Activated naive CD4-positive, alpha-beta T cell treated with anti-CD3 and anti-CD28 coated beads for 36 hours (primary cell): ENCODE data around the gene PFKP. TPM values are rescaled to one million over a fixed set of nuclear protein-coding genes. Genes with fewer than 3 reads are reported as not detected.

Source experiments
- CTCF ChIA-PET: fragments of 350-600 bp; sonication (Branson Sonifier 250); formaldehyde crosslinking; loops from one replicate; lab custom pipeline; 2021; ENCODE audit warnings: antibody characterized with exemption; lab: Charles Lee
- DNase-seq: peaks from one replicate; pipeline ENCODE4 v3.0.0-alpha.2; 2020
- H3K27ac Mint-ChIP-seq: one replicate; pipeline ENCODE4 v1.8.0; 2021; ENCODE audit warnings: mild to moderate bottlenecking, mixed read lengths
- H3K27me3 Mint-ChIP-seq: one replicate; pipeline ENCODE4 v1.8.0; 2021; ENCODE audit warnings: low read depth, mixed read lengths
- H3K36me3 Mint-ChIP-seq: one replicate; pipeline ENCODE4 v1.8.0; 2021; ENCODE audit warnings: low read depth, mixed read lengths
- H3K4me1 Mint-ChIP-seq: one replicate; pipeline ENCODE4 v1.8.0; 2021; ENCODE audit warnings: low read depth, mixed read lengths
- H3K4me3 Mint-ChIP-seq: one replicate; pipeline ENCODE4 v1.8.0; 2021; ENCODE audit warnings: mild to moderate bottlenecking, moderate library complexity, mixed read lengths
- H3K9me3 Mint-ChIP-seq: one replicate; pipeline ENCODE4 v1.8.0; 2021; ENCODE audit warnings: mixed read lengths
- intact Hi-C: fragments of 100-400 bp; cut with micrococcal nuclease; formaldehyde crosslinking; loops from one replicate; pipeline ENCODE4 v1.15.1; 2023
- total RNA-seq, 2 experiments: library from RNA; stranded (reverse); gene quantifications; one replicate each; pipeline ENCODE4 v1.2.3, GENCODE V29; 2021

PFKP gene
- total RNA-seq, 2 experiments from 2014 or later: 96.2 to 99.7 TPM

DNA sequence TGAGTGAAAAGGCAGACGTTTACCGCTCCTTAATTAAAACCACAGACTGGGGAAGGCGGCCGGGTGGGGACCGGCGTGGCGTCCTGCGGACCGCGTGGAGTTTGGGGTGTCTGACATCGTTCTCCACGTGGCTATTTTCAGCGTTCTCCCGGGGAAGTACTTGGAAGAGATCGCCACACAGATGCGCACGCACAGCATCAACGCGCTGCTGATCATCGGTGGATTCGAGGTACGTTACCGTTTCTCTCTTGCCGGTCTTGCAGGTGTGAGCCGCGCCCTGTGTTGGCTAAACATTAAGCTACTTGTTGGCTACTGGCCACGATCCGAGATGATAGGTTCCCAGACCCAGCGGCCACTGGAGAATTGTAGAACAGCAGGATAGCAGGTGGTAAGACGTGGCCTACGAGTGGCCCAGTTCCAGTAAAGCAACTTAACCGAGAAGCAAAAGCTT lies 51.3 kb downstream of the PFKP start:
- Mint-ChIP-seq H3K4me1 (no peaks in the 10 kb centered on the region), H3K27ac (no peak overlapping the region), H3K4me3 (no peak overlapping the region), H3K9me3 (no peaks in the 10 kb centered on the region), H3K36me3 (peaks cover 69% of the 10 kb centered on the region), H3K27me3 (no peaks in the 10 kb centered on the region)
- intact Hi-C loops: no loop called here
- no peak for DNase-seq
- CTCF ChIA-PET: no interaction called here

DNA sequence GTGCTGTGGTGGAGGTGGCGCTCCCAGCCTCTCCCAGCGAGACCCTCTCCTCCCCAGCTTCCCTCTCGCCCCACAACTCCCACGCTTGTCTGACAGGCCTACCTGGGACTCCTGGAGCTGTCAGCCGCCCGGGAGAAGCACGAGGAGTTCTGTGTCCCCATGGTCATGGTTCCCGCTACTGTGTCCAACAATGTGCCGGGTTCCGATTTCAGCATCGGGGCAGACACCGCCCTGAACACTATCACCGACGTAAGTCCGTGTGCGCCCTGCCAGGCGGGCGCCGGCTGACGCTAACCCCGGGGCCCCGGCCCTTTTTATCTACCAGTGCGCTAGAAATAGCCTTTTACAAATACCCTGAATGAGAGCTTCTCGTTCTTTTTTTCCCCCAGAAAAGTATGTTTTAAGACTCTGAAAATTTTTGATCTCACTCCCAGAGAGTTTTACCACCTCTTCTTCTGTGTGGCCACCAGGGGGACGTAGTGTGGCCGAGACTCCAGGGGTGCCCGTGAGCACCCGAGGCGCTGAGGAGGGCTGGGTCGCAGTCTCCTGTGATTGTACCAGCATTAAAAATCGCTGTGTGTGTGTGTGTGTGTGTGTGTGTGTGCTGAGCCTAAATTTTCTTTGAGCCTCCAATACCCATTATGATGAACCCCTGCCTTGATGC lies 52.6 kb downstream of the PFKP start:
- no peaks in the 10 kb centered on the region for H3K9me3 Mint-ChIP-seq
- no peaks in the 10 kb centered on the region for H3K4me1 Mint-ChIP-seq
- H3K27me3 Mint-ChIP-seq: no peaks in the 10 kb centered on the region
- H3K36me3 Mint-ChIP-seq: peaks cover 67% of the 10 kb centered on the region
- no peak for DNase-seq
- intact Hi-C loops: no loop called here
- H3K4me3 Mint-ChIP-seq: no peak overlapping the region
- H3K27ac Mint-ChIP-seq: no peak overlapping the region
- CTCF ChIA-PET: no interaction called here

DNA sequence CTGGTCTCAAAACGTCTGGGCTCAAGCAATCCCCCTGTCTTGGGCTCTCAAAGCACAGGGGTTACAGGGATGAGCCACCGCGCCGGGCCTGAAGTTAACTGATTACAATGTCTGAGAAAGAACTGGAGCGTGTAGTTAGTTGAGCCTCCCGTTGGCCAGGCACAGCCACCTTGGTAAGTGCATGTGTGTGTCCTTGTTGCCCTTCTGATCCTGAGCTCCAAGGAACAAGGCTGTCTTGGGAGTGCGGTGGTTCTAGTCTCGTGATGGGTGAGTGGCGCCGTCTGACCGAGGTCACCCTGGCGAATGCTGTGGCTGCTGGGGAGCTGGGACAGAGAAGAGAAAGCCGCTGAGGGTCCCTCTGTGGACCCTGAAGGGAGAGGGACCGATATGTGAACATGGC lies 54.7 kb downstream of the PFKP start:
- Mint-ChIP-seq H3K9me3 (peaks cover 2% of the 10 kb centered on the region), H3K4me1 (no peaks in the 10 kb centered on the region), H3K36me3 (peaks cover 71% of the 10 kb centered on the region), H3K4me3 (no peak overlapping the region), H3K27ac (no peak overlapping the region), H3K27me3 (no peaks in the 10 kb centered on the region)
- intact Hi-C loops: no loop called here
- no peak for DNase-seq
- CTCF ChIA-PET: interaction anchor here (0.8 kb wide), 1 partner anchor 14 kb away, joined by 3 read pairs; no protein-coding TSS in a partner anchor

DNA sequence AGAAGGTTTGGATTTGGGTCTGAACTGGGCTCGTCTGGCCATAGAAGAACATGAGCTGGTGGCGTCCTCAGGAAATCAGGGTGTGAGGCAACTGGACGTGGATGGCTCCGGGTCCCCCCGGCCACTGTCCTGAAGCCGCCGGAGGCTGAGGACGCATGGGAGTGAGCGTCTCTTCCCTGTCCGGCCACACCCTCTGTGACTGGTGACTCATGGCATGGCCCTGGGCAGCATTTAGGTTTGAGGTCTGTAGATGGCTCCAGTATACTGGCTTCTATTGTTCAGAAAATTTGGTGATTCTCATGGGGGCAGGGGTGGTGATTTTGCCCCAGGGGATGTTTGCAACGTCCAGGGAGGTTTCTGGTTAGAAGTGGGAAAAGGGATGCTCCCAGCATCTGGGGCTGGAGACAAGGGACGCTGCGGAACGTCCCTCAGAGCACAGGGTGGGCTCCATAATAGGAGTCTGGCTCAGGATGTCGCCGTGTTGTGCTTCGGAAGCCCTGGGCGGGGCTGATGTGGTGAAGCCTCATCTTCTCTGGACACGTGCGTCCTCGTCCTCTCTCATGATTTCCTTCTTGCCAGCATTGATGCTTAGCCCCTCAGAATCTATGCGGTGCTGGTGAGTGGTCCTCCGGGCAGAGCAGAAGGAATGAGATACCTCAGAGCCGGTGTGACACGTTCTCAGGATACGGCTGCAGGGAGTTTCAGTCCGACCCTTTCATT lies 55.3 kb downstream of the PFKP start:
- CTCF ChIA-PET: interaction anchor here (0.8 kb wide), 1 partner anchor 13 kb away, joined by 3 read pairs; no protein-coding TSS in a partner anchor
- Mint-ChIP-seq H3K4me3 (no peak overlapping the region), H3K27me3 (no peaks in the 10 kb centered on the region), H3K4me1 (no peaks in the 10 kb centered on the region), H3K36me3 (peaks cover 72% of the 10 kb centered on the region), H3K27ac (no peak overlapping the region), H3K9me3 (peaks cover 3% of the 10 kb centered on the region)
- no peak for DNase-seq
- intact Hi-C loops: no loop called here

DNA sequence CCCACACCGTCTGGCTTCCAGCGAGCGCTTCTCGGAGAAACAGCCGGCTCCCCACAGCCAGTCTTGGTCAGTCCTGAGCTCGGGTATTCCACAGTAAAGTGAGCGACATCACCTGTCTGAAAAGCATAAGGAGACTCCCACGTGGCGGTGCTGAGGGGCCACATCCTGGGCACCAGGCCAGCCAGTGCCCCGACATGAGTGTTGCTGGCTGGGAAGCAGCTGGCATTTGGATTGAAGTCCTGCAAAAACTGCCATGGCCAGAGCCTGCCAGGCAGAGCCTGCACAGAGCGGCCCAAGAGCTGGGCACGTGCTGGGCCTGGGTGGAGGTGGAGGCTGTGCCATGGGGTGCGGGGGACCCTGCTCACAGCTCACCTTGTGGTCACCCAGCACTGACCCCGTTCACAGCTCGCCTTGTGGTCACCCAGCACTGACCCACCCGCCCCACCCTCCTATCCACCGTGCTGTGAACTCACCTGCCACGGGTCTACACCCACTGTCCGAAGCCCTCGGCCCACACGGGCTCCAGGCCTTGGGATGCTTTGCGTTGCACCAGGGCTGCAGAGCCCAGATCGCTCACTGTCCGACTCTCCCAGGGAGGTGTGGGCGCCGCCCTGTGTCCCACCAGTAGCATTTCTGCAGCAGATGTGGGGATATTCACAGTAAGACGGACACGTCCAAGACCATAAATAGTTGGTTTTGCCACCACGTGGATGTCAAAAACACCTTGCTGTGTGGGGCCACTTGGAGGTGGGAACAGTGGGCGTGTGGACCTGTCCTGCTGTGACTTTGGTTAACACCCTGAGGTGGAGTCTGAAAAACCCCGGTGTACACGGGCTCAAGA lies 56.4 kb downstream of the PFKP start:
- Mint-ChIP-seq H3K4me1 (no peaks in the 10 kb centered on the region), H3K36me3 (peaks cover 68% of the 10 kb centered on the region), H3K27me3 (no peaks in the 10 kb centered on the region), H3K4me3 (no peak overlapping the region), H3K9me3 (peaks cover 4% of the 10 kb centered on the region), H3K27ac (no peak overlapping the region)
- CTCF ChIA-PET: no interaction called here
- DNase-seq: no peak
- intact Hi-C loops: no loop called here

DNA sequence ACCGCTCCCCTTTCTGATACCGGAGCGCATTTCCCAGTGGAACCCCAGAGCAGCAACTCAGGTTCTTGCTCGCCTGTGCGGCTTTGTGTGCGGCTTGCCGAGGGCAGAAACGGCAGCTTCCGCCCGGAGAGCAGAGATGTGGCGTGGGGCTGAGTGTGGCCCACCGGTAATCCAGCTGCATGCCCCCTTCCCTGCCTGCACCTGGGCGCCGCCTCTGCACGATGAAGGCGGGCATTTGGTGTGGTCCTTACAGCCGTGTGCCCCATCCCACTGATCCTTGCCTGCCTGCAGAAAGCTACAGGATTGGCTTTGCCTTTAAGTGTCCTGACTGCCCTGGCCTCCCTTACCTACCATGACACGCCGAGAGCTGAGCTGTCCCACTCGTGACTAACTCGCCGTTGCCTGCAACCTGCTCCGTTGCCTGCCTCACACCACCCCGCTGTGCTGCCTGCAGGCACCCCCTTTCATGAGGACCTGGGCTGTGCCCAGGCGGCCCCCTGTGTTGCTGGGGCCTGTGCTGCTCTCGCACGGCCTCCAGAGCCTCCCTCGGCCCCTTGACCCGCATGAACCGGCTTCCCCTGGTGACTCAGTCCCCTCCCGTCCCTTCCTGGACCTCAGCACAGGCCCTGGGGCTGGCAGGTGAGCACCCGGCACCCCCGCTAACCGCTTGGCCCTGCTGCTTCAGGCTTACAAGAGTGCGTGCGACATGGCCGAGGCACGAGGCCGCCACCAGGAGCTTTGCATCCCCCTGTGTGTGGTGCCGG lies 57.2 kb downstream of the PFKP start:
- no peaks in the 10 kb centered on the region for H3K27me3 Mint-ChIP-seq
- H3K36me3 Mint-ChIP-seq: peaks cover 68% of the 10 kb centered on the region
- no peak for DNase-seq
- no peak overlapping the region for H3K27ac Mint-ChIP-seq
- no peak overlapping the region for H3K4me3 Mint-ChIP-seq
- intact Hi-C loops: no loop called here
- peaks cover 4% of the 10 kb centered on the region for H3K9me3 Mint-ChIP-seq
- CTCF ChIA-PET: no interaction called here
- H3K4me1 Mint-ChIP-seq: no peaks in the 10 kb centered on the region

DNA sequence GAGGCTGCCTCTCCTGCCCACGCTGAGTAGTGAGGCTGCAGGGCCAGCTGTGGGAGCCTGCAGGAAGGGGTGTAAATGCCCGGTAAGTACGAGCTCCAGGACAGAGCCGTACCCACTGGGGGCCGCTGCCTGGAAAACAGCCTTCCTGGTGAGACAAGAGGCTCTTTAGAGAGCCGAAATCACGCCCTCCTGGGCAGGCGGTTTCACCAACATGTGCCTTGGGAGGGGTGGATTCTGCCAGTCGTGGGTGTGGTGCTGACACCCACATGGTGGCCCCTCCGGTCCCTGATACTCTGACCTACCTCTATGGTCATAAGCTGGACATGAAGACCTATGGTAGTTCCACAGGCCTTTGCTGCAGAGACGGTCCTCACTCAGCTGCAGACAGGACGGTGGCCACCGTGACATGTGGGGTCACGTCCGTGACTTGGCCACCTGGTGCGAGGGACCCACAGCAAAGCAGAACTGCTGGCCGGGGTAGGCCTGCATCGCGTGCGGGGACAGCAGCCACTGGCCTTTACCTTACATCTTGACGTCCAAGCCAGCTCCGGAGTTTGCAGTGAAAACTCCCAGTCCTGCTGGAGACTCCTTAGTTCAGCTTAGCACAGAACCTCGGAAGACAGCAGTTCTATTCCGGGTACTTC lies 58.3 kb downstream of the PFKP start:
- Mint-ChIP-seq H3K9me3 (peaks cover 4% of the 10 kb centered on the region), H3K36me3 (peaks cover 68% of the 10 kb centered on the region), H3K4me3 (no peak overlapping the region), H3K4me1 (no peaks in the 10 kb centered on the region), H3K27me3 (no peaks in the 10 kb centered on the region), H3K27ac (no peak overlapping the region)
- CTCF ChIA-PET: no interaction called here
- intact Hi-C loops: no loop called here
- no peak for DNase-seq

DNA sequence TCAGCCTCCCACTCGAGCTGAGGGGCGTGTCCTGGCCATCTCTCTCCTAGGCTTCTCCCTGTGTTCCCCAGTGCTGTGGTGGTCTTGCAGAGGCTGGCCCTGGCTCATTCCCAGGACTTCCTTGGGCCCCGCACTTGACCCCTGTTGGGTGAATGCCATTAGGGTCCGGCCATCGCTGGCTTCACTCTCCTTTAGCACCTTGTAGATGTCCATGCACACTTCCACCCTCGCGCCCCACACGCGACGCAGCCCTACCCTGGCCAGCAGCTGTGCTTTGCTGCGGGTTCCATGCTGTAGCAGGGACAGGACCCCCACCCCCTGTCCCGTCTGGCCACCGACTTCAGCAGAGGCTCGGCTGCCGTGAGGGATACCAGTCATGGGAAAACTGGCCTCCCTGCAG lies 58.9 kb downstream of the PFKP start:
- H3K36me3 Mint-ChIP-seq: peaks cover 65% of the 10 kb centered on the region
- H3K4me3 Mint-ChIP-seq: no peak overlapping the region
- no peak overlapping the region for H3K27ac Mint-ChIP-seq
- H3K4me1 Mint-ChIP-seq: no peaks in the 10 kb centered on the region
- H3K27me3 Mint-ChIP-seq: no peaks in the 10 kb centered on the region
- peaks cover 4% of the 10 kb centered on the region for H3K9me3 Mint-ChIP-seq
- intact Hi-C loops: no loop called here
- DNase-seq: no peak
- CTCF ChIA-PET: no interaction called here

DNA sequence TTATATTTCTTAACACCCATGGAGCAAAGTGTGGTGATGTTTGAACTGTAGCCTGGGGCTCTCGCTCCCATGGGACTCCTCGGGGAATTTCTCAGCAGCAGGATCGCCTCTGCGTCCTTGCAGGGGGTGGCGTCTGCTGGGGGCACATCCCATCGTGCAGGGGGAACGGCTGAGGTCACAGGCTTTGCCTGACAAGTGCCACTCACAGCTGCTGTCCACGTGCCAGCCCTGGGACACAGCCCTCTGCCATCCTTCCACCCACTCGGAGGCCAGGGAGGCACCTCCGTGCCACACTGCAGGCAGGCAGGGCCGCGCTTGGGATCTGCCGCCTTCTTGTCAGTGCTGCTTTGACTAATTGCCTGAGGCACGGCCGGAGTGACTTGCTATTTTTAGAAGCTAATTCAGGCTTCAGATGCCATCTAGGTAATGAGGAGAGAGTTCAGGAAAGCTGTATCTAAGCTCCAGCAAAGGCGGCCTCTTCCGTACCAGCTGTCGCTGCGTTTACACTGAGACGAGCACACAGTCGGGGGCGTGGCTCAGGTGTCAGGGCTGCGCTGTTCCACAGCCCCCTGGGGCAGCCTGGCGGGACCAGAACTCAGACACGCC lies 59.5 kb downstream of the PFKP start:
- intact Hi-C loops: no loop called here
- peaks cover 4% of the 10 kb centered on the region for H3K9me3 Mint-ChIP-seq
- no peak overlapping the region for H3K4me3 Mint-ChIP-seq
- H3K27ac Mint-ChIP-seq: no peak overlapping the region
- DNase-seq: no peak
- peaks cover 70% of the 10 kb centered on the region for H3K36me3 Mint-ChIP-seq
- H3K27me3 Mint-ChIP-seq: no peaks in the 10 kb centered on the region
- CTCF ChIA-PET: interaction anchor here (0.6 kb wide), 1 partner anchor 226 kb away, joined by 3 read pairs; no protein-coding TSS in a partner anchor
- no peaks in the 10 kb centered on the region for H3K4me1 Mint-ChIP-seq

DNA sequence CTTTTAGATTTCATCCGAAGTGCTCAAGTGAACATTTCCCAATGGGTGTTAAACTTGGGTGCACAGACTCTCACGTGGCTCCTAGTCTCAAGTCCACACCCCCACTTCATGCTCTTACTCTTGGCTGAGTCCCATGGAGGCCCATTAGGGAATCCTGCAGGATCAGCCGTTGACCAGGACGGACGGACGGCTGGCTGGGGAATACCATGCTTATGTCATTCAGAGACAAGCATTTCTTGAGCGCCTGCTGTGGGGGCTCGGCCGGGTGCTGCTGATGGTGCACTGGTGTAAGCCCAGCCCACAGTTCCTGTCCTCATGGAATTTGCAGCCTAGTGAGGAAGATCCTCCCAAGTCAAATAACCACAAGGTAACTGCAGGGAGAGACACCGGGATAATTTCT lies 60.6 kb downstream of the PFKP start:
- Mint-ChIP-seq H3K4me1 (no peaks in the 10 kb centered on the region), H3K4me3 (no peak overlapping the region), H3K27ac (no peak overlapping the region), H3K36me3 (peaks cover 69% of the 10 kb centered on the region), H3K27me3 (no peaks in the 10 kb centered on the region), H3K9me3 (peaks cover 4% of the 10 kb centered on the region)
- no peak for DNase-seq
- CTCF ChIA-PET: no interaction called here
- intact Hi-C loops: no loop called here

DNA sequence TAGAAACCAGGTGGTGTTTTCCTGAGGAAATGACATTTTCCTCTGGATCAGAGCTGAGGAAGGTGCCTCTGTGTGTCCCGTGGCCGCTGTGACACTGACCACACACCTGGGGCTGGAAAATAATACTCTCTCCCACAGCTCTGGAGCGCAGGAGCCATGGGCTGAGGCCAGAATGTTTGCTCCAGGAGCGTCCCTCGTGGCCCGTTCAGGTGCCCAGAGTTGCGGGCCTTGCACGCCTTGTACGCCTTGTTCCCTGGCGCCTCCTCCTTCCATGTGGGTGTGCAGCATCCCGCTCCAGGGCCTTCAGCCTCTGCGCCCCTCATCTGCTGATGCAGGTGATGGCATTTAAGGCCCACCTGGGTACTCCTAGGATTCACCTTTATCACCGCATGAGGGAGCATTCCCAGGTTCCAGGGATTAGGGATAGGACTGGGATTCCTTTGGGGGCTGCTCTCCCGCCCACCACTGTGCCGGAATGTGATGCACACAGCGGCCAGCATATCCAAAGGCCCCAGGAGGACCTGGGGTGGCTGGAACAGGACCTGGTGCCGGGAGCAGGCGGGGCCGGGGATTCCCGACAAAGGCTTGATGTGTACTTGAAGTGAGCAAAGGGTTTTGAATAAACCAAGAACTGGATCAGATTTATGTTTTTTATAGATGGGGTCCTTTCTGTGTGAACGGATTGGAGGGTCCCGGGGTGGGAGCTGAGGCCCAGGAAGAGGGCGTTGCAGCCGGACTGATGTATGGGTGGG lies 61.2 kb downstream of the PFKP start:
- CTCF ChIA-PET: no interaction called here
- H3K4me3 Mint-ChIP-seq: no peak overlapping the region
- peaks cover 66% of the 10 kb centered on the region for H3K36me3 Mint-ChIP-seq
- intact Hi-C loops: no loop called here
- no peak overlapping the region for H3K27ac Mint-ChIP-seq
- no peaks in the 10 kb centered on the region for H3K4me1 Mint-ChIP-seq
- no peak for DNase-seq
- peaks cover 4% of the 10 kb centered on the region for H3K9me3 Mint-ChIP-seq
- H3K27me3 Mint-ChIP-seq: no peaks in the 10 kb centered on the region
